HEK293 (cell line): ENCODE results near the gene CLMN.
A peak's percentile ranks its signal among the peaks of the same experiment; 100 is the strongest.

ENCODE experiments used
- CTCF ChIA-PET: fragments of 350-600 bp; formaldehyde crosslinking; extraction: SDS; loops from one replicate; lab custom pipeline; 2021; ENCODE audit warnings: antibody characterized with exemption; lab: Yijun Ruan, JAX
- POLR2A ChIA-PET: fragments of 300-600 bp; formaldehyde crosslinking; extraction: SDS; loops from one replicate; lab custom pipeline; 2020; ENCODE audit warnings: antibody characterized with exemption, inconsistent platforms; lab: Yijun Ruan, JAX
- H3K27ac ChIP-seq: fragments of 200-500 bp; sonication (Bioruptor generic); 2 replicates; pipeline ENCODE4 v1.5.1; 2014; ENCODE audit warnings: low read depth, low read length, control low read depth, inconsistent platforms; ENCODE audit errors: extremely low read depth
- H3K36me3 ChIP-seq, 2 experiments: fragments of 200-500 bp in 1 of 2; sonication (Bioruptor generic) in 1 of 2; 1 replicate in 1 of 2; 2 replicates in 1 of 2; pipeline ENCODE4 v1.5.1; 2014 to 2017; ENCODE audit warnings: inconsistent platforms in 2 of 2, low read length in 2 of 2; ENCODE audit not compliant: control insufficient read depth in 2 of 2, insufficient read depth in 1 of 2
- H3K4me1 ChIP-seq: fragments of 200-500 bp; sonication (Bioruptor generic); 2 replicates; pipeline ENCODE4 v1.5.1; 2014; ENCODE audit warnings: mild to moderate bottlenecking, low read length, inconsistent platforms; ENCODE audit not compliant: control insufficient read depth, insufficient read depth
- H3K4me3 ChIP-seq: 2 replicates; pipeline ENCODE4 v1.5.1; 2011; ENCODE audit warnings: low read depth, mild to moderate bottlenecking, control low read depth, low read length, moderate library complexity
- H3K9me3 ChIP-seq: fragments of 200-500 bp; sonication (Bioruptor generic); 2 replicates; pipeline ENCODE4 v1.5.1; 2014; ENCODE audit warnings: low read depth, low read length, inconsistent platforms; ENCODE audit not compliant: control insufficient read depth, insufficient read depth
- GLIS1 ChIP-seq: fragments of 450-650 bp; formaldehyde crosslinking; IDR thresholded peaks from 2 replicates; pipeline ENCODE4 v1.5.1; 2016; ENCODE audit warnings: missing biosample characterization, missing genetic modification characterization
- REPIN1 ChIP-seq: fragments of 450-650 bp; formaldehyde crosslinking; IDR thresholded peaks from 2 replicates; pipeline ENCODE4 v1.5.1; 2017; ENCODE audit warnings: missing biosample characterization, missing genetic modification characterization, low read depth
- SP3 ChIP-seq: fragments of 450-650 bp; formaldehyde crosslinking; IDR thresholded peaks from 2 replicates; pipeline ENCODE4 v1.5.1; 2016; ENCODE audit warnings: missing biosample characterization, missing genetic modification characterization
- SP7 ChIP-seq: fragments of 450-650 bp; formaldehyde crosslinking; IDR thresholded peaks from 2 replicates; pipeline ENCODE4 v1.5.1; 2016; ENCODE audit warnings: missing biosample characterization, missing genetic modification characterization
- ZBTB10 ChIP-seq: fragments of 450-650 bp; formaldehyde crosslinking; IDR thresholded peaks from 2 replicates; pipeline ENCODE4 v1.5.1; 2016; ENCODE audit warnings: missing biosample characterization, missing genetic modification characterization
- ZBTB17 ChIP-seq: fragments of 450-650 bp; formaldehyde crosslinking; IDR thresholded peaks from 2 replicates; pipeline ENCODE4 v1.5.1; 2016; ENCODE audit warnings: missing biosample characterization, missing genetic modification characterization
- ZBTB8A ChIP-seq: fragments of 450-650 bp; formaldehyde crosslinking; IDR thresholded peaks from 2 replicates; pipeline ENCODE4 v1.5.1; 2016; ENCODE audit warnings: missing biosample characterization, missing genetic modification characterization
- ZNF148 ChIP-seq: fragments of 450-650 bp; formaldehyde crosslinking; IDR thresholded peaks from 2 replicates; pipeline ENCODE4 v1.5.0; 2017; ENCODE audit warnings: missing biosample characterization, missing genetic modification characterization, borderline replicate concordance
- ZNF174 ChIP-seq: fragments of 450-650 bp; formaldehyde crosslinking; IDR thresholded peaks from 2 replicates; pipeline ENCODE4 v1.5.0; 2017; ENCODE audit warnings: missing biosample characterization, mild to moderate bottlenecking, missing genetic modification characterization
- ZNF18 ChIP-seq: fragments of 450-650 bp; formaldehyde crosslinking; IDR thresholded peaks from 2 replicates; pipeline ENCODE4 v1.5.1; 2016; ENCODE audit warnings: missing biosample characterization, missing genetic modification characterization
- ZNF335 ChIP-seq: fragments of 450-650 bp; formaldehyde crosslinking; conservative IDR thresholded peaks from 2 replicates; pipeline ENCODE4 v1.5.1; 2016; ENCODE audit warnings: missing biosample characterization, missing genetic modification characterization
- ZNF449 ChIP-seq: fragments of 450-650 bp; formaldehyde crosslinking; IDR thresholded peaks from 2 replicates; pipeline ENCODE4 v1.5.1; 2017; ENCODE audit warnings: missing biosample characterization, mild to moderate bottlenecking, missing genetic modification characterization, moderate library complexity
- ZNF488 ChIP-seq: fragments of 450-650 bp; formaldehyde crosslinking; IDR thresholded peaks from 2 replicates; pipeline ENCODE4 v1.5.1; 2016; ENCODE audit warnings: missing biosample characterization, missing genetic modification characterization
- ZNF518A ChIP-seq: fragments of 450-650 bp; formaldehyde crosslinking; conservative IDR thresholded peaks from 2 replicates; pipeline ENCODE4 v1.5.1; 2016; ENCODE audit warnings: low read depth, missing biosample characterization, missing genetic modification characterization
- ZNF530 ChIP-seq: fragments of 450-650 bp; formaldehyde crosslinking; IDR thresholded peaks from 2 replicates; pipeline ENCODE4 v1.5.1; 2016; ENCODE audit warnings: low read depth, missing biosample characterization, missing genetic modification characterization
- ZNF629 ChIP-seq: fragments of 450-650 bp; formaldehyde crosslinking; IDR thresholded peaks from 2 replicates; pipeline ENCODE4 v1.5.1; 2017; ENCODE audit warnings: missing biosample characterization, missing genetic modification characterization
- ZNF654 ChIP-seq: fragments of 450-650 bp; formaldehyde crosslinking; IDR thresholded peaks from 2 replicates; pipeline ENCODE4 v1.5.1; 2016; ENCODE audit warnings: low read depth, missing biosample characterization, missing genetic modification characterization

The CLMN gene

GRCh38 chr14:95229749-95230148 is 90.0 kb downstream of the CLMN start (continued):
- no peak for TF ChIP-seq ZNF518A (tag by site-specific recombination)
- TF ChIP-seq ZNF654, result no peak
- no peak for TF ChIP-seq ZNF18 (tag by site-specific recombination)
- TF ChIP-seq ZBTB10, result no peak
- no peak for TF ChIP-seq SP3

- Histone ChIP-seq H3K4me3 (no peak overlapping the region), H3K27ac (0 out of 2 replicates have a peak overlapping the region, but pooled peaks have one; percentile 64), H3K9me3 (no peaks in the 10 kb centered on the region), H3K4me1 (peaks cover 16% of the 10 kb centered on the region), H3K36me3 (no peaks in the 10 kb centered on the region)
- CTCF ChIA-PET, result interaction anchor here (0.6 to 1.2 kb wide), 3 partner anchors 11 to 818 kb away, joined by 3 to 5 read pairs (median 4); no protein-coding TSS in a partner anchor
- POLR2A ChIA-PET, result interaction anchor here (0.6 to 0.9 kb wide), 2 partner anchors 9 to 13 kb away, joined by 3 read pairs; no protein-coding TSS in a partner anchor
- TF ChIP-seq ZNF488 (no peak), ZNF335 (tag by site-specific recombination) (peak; percentile 25; the same call in 1 of the 2 replicates)
Measured at GRCh38 chr14:95228240-95228639, 91.5 kb downstream of the CLMN start.

GRCh38 chr14:95227279-95227860 is 92.3 kb downstream of the CLMN start:
- Histone ChIP-seq H3K36me3 (no peaks in the 10 kb centered on the region), H3K4me3 (no peak overlapping the region), H3K27ac (peak overlapping the region; percentile 64), H3K4me1 (peaks cover 16% of the 10 kb centered on the region), H3K9me3 (no peaks in the 10 kb centered on the region)
- CTCF ChIA-PET, result no interaction called here
- POLR2A ChIA-PET, result no interaction called here
- peak; percentile 48; the same call in 1 of the 2 replicates for TF ChIP-seq SP7
- TF ChIP-seq ZNF148 (tag by site-specific recombination), result no peak
- TF ChIP-seq ZBTB17 (tag by site-specific recombination), result peak; percentile 83
- peak; percentile 35; the same call in 1 of the 2 replicates for TF ChIP-seq ZNF629 (tag by site-specific recombination)
- TF ChIP-seq ZNF335 (tag by site-specific recombination), result peak; percentile 67
- peak; percentile 97 for TF ChIP-seq GLIS1 (tag by site-specific recombination)
- no peak for TF ChIP-seq ZNF174 (tag by site-specific recombination)
- peak; percentile 65; the same call in 1 of the 2 replicates for TF ChIP-seq ZBTB8A (tag by site-specific recombination)
- TF ChIP-seq ZNF530 (tag by site-specific recombination), result no peak
- no peak for TF ChIP-seq REPIN1 (tag by site-specific recombination)
- 0 out of 2 replicates have a peak, but pooled peaks have one; percentile 27 for TF ChIP-seq ZNF449 (tag by site-specific recombination)
